ENCODE data around the gene MIXL1.
"Not testable (repeated sequence)": the region's sequence is repeated elsewhere in the genome, so short reads cannot be mapped to it uniquely, and the experiment has no call there.

MIXL1 gene

GRCh38 chr1:226223157-226223785 lies at the start of gene MIXL1:
MIXL1 (plus strand) TSS chr1:226223664; CDS start chr1:226223682, 18 bp downstream.
- no peak for DNase-seq (ENCODE audit: low spot score)

- DNase-seq (ENCODE audit: low spot score): no peak
Measured at GRCh38 chr1:226176870-226177269, 46.6 kb upstream of the MIXL1 start.

- DNase-seq (ENCODE audit: low spot score): peak; percentile 49
Measured at GRCh38 chr1:226181996-226182714, 41.3 kb upstream of the MIXL1 start.

- no peak for DNase-seq (ENCODE audit: low spot score)
Measured at GRCh38 chr1:226185141-226186036, 38.1 kb upstream of the MIXL1 start.

DNA sequence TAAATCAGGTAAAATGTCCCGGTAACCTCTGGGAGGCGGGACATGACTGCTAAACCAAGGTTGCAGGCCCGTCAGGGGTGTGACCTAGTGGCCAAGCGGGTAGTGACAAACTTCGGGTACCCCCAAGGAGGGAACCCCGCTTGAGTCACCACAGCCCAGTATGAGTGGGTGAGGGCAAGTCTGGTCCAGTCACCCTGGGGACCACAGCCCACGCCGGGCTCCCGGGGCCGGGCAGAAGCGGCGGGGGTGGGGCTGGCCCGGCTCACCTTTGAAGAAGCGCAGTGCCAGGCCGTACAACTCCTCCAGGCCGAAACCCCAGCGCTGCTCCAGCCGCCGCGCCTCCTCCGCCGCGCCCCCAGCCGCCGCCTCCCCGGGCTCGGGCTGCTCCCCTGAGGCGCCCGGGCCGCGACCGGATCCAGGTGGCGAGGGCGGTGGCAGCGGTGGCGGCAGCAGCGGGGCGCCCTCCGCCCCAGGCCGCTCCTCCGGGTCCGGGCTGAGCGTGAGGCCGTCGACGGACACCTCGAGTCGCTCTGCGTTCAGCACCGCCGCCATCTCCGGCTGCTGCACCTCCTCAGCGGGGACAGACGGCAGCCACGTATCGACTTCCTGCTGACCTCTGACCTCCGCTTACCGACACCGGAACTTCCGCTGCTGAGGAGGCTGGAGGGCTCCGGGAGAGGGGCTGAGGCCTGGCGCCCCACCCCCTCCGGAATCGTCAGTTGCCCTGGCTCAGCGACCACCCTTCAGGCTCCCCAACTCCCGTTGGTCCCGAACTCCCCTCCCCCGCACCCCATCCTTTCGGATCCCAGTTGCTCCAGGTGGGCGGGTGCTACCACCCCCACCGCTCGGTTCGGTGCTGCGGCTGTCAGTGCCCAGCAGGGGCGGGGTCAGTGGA lies 37.1 kb upstream of the MIXL1 start, which contains the start of gene ACBD3:
Gene ACBD3 (minus strand): TSS at position 618 of the 895 bp plus-strand sequence. CDS start 66 bp downstream, at position 552.
- DNase-seq (ENCODE audit: low spot score): peak; percentile 96

GRCh38 chr1:226187019-226187322 lies 36.5 kb upstream of the MIXL1 start:
- DNase-seq (ENCODE audit: low spot score): no peak

GRCh38 chr1:226187380-226187779 lies 36.1 kb upstream of the MIXL1 start:
- DNase-seq (ENCODE audit: low spot score): no peak

DNA sequence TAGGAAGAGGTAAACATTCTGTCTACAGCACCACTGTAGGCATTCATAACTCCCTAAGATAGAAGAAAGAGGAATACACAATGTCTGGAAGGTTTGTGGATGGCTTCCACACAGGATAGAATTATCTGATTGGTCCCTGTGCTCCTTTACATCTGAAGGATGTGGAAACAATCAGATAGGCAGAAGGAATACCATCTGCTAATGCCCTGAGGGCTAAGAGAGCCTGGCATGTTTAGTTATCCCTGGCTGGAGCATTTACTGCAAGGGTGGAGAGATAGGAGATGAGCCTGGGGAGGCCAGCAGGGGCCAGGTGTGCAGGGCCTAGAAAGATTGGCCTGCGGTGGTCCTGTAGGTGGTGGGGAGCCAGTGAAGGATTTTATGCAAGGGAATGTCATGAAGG lies 28.3 kb upstream of the MIXL1 start:
- no peak for DNase-seq (ENCODE audit: low spot score)

GRCh38 chr1:226199971-226200370 lies 23.5 kb upstream of the MIXL1 start:
- DNase-seq (ENCODE audit: low spot score): no peak

- DNase-seq (ENCODE audit: low spot score): no peak
Measured at GRCh38 chr1:226201029-226201593, 22.4 kb upstream of the MIXL1 start.

GRCh38 chr1:226202246-226202645 lies 21.2 kb upstream of the MIXL1 start:
- no peak for DNase-seq (ENCODE audit: low spot score)

DNA sequence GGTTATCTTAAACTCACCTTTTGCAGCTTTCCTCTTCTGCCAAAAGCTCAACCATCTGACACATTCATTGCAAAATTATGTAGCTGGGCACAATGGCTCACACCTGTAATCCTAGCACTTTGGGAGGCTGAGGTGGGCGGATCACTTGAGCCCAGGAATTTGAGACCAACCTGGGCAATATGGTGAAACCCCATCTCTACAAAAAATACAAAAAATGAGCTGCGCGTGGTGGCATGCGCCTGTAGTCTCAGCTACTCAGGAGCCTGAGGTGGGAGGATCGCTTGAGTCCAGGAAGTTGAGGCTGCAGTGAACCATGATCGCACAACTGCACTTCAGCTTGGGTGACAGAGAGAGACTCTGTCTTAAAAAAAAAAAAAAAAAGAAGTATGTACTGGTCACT lies 20.8 kb upstream of the MIXL1 start:
- DNase-seq (ENCODE audit: low spot score): not testable (repeated sequence)

DNA sequence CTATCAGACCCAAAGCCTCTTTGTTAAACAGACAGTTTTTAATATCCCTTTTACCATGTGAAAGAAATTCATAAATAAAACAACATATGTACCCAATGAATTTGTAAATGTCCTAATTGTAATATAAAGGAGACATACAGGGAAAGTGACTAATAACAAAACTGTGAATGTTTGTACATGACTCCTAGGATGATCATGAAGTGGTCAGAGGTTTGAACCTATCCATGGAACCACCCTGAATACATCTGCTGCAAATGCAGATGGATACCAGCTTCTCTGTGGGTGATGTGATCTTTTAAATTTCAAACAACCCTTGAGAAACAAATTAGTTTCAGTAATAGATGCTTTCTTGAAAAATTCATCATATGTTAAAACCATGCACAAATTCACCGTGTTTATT lies 20.2 kb upstream of the MIXL1 start:
- no peak for DNase-seq (ENCODE audit: low spot score)

DNA sequence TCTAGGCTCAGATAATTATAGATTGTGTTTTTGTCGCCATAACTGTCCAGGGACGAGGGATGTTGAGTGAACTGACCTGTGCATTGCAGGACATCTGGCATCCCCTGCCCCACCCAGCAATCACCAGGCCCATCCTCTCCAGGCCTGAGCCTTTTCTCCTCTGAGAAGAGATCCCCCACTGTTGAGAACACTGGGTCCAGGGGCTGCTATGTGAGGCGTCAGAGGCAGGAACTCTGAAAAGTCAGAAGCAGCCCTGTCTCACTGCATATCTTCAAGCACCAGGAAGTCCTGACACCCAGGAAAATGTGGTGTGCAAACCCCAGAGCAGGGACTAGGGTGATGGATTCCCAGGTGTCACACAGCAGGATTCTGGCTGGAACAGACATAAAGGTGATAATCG lies 19.8 kb upstream of the MIXL1 start:
- no peak for DNase-seq (ENCODE audit: low spot score)

- no peak for DNase-seq (ENCODE audit: low spot score)
Measured at GRCh38 chr1:226204198-226204597, 19.3 kb upstream of the MIXL1 start.

- DNase-seq (ENCODE audit: low spot score): no peak
Measured at GRCh38 chr1:226207048-226207447, 16.4 kb upstream of the MIXL1 start.

- no peak for DNase-seq (ENCODE audit: low spot score)
Measured at GRCh38 chr1:226209307-226210059, 14.0 kb upstream of the MIXL1 start.

DNA sequence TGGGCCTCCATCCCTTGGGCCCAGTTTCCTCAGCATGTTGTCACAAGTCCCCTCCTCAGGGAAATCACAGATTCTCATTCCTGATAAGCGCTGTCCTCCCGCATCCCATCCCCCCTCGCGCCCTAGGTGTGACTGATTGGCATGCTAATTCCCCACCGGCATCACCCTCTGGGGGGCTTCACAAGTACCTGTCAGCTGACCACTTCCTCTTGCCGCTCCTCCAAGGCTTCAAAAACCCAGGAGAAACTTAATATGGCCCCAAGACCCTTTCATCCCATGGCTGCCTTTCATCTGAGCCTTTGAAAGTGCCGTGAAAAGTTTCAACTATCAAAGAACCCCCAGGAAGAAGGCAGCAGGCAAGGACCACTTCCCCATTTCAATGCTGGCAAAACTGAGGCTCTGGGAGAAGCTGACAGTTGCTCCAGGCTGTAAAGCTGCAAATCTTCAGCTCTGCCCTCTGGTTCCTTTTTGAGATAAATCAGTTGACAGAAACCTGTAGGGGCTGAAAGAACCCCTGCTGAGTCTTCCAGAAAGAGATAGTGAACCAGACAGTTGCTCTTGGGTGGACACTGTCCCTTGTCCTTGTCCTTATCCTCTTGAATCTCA lies 12.8 kb upstream of the MIXL1 start:
- no peak for DNase-seq (ENCODE audit: low spot score)

DNA sequence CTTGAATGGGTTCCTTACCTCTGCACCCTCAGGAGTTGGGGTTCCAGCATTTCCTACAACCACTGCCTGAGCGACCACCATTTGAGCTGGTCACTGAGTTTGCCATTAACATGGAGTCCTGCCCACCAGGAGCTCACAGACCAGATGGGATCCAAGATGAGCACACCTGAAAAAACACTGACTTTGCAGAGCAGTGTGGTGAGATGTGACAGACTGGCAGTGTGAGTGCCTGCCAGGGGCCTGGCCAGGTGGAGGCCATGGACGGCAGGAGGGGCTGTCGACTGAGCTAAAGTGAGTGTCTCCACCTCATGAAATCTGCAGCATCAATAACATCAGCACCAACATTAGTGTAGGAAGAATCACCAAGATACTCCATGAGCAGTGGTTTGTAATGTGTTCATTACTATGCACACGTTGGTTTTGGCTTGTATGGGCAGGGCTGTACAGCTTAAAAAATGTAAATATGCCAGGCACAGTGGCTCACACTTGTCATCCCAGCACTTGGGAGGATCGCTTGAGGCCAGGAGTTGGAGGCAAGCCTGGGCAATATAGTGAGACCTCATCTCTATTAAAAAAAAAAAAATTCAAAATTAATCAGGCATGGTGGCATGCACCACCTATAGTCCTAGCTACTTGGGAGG lies 12.2 kb upstream of the MIXL1 start:
- DNase-seq (ENCODE audit: low spot score): no peak

GRCh38 chr1:226212545-226212944 lies 10.9 kb upstream of the MIXL1 start:
- DNase-seq (ENCODE audit: low spot score): no peak

All from Ammon's horn (tissue), 1 donor.